Loucy (cell line): ENCODE results near the gene MCOLN2.

Source experiments
- H2AFZ ChIP-seq: fragments of 200-600 bp; sonication (generic); 2 replicates; pipeline ENCODE4 v1.6.0; 2016; ENCODE audit warnings: antibody characterized with exemption, mild to moderate bottlenecking, low read length, moderate library complexity
- H3F3A ChIP-seq: fragments of 200-600 bp; 2 replicates; pipeline ENCODE4 v1.6.0; 2016; ENCODE audit warnings: antibody characterized with exemption, low read depth, mild to moderate bottlenecking
- H3K27me3 ChIP-seq: fragments of 200-600 bp; sonication (generic); 2 replicates; pipeline ENCODE4 v1.6.1; 2014; ENCODE audit warnings: low read length, mild to moderate bottlenecking; ENCODE audit not compliant: insufficient read depth, poor library complexity, severe bottlenecking
- H3K36me3 ChIP-seq: fragments of 200-600 bp; sonication (generic); 2 replicates; pipeline ENCODE4 v1.6.1; 2016; ENCODE audit warnings: low read length; ENCODE audit not compliant: insufficient read depth
- H3K4me1 ChIP-seq: fragments of 200-600 bp; sonication (generic); 2 replicates; pipeline ENCODE4 v1.5.1; 2014; ENCODE audit warnings: low read length, mild to moderate bottlenecking; ENCODE audit not compliant: insufficient read depth, poor library complexity, severe bottlenecking
- H3K4me2 ChIP-seq: fragments of 200-600 bp; sonication (generic); 2 replicates; pipeline ENCODE4 v1.6.0; 2014; ENCODE audit warnings: antibody characterized with exemption, low read length, low read depth, mild to moderate bottlenecking; ENCODE audit not compliant: poor library complexity, severe bottlenecking
- H3K4me3 ChIP-seq: fragments of 200-600 bp; sonication (generic); 2 replicates; pipeline ENCODE4 v1.5.1; 2014; ENCODE audit warnings: low read length, mild to moderate bottlenecking, mixed read lengths; ENCODE audit not compliant: poor library complexity, severe bottlenecking
- H3K79me2 ChIP-seq: fragments of 200-600 bp; sonication (generic); 2 replicates; pipeline ENCODE4 v1.6.1; 2014; ENCODE audit warnings: low read length; ENCODE audit not compliant: insufficient read depth
- H3K9ac ChIP-seq: fragments of 200-600 bp; sonication (generic); 2 replicates; pipeline ENCODE4 v1.6.0; 2014; ENCODE audit warnings: mild to moderate bottlenecking, low read depth, low read length, moderate library complexity; ENCODE audit not compliant: poor library complexity, severe bottlenecking
- H3K9me2 ChIP-seq: fragments of 200-600 bp; sonication (generic); replicated peaks from 2 replicates; pipeline ENCODE4 v1.6.1; 2016; ENCODE audit warnings: low read depth, low read length, mixed read lengths
- H3K9me3 ChIP-seq: fragments of 200-600 bp; sonication (generic); 2 replicates; pipeline ENCODE4 v1.6.1; 2014; ENCODE audit warnings: mild to moderate bottlenecking, antibody characterized with exemption, low read length, low read depth; ENCODE audit not compliant: insufficient read depth
- H4K20me1 ChIP-seq: fragments of 200-600 bp; sonication (generic); 2 replicates; pipeline ENCODE4 v1.6.0; 2014; ENCODE audit warnings: antibody characterized with exemption, low read length, mild to moderate bottlenecking; ENCODE audit not compliant: insufficient read depth, poor library complexity, severe bottlenecking
- EZH2phosphoT487 ChIP-seq: fragments of 200-600 bp; IDR thresholded peaks from 2 replicates; pipeline ENCODE4 v1.6.1; 2018; ENCODE audit warnings: antibody characterized with exemption, mild to moderate bottlenecking, moderate library complexity, borderline replicate concordance
- TF ChIP-seq, protein P1 (sequence below): fragments of 200-600 bp; sonication (generic); conservative IDR thresholded peaks from 2 replicates; pipeline ENCODE4 v1.5.1; 2014; ENCODE audit warnings: mild to moderate bottlenecking, antibody characterized with exemption, low read length

The MCOLN2 gene

DNA sequence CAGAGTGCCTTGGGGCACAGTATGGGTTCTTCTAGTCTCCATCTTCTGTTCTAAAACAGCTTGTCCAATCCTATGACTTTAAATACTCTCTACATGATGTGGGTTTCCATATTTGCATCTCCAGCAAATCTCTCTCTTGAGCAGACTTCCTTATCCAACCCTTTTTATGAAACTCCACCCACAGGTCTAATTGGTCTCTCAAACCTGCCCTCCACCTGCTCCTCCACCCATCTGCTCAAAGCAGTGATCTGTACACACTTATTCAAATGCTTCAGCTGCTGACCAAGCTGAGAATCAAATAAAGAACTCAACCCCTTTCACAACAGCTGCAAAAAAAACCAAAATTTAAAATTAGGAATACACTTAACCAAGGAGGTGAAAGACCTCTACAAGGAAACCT, 11.5 kb downstream of the MCOLN2 start:
- Histone ChIP-seq H3K9ac (no peak overlapping the region), H3K36me3 (no peaks in the 10 kb centered on the region), H3K4me3 (no peak overlapping the region), H3F3A (no peaks in the 10 kb centered on the region), H2AFZ (no peak overlapping the region), H3K9me2 (no peaks in the 10 kb centered on the region), H3K4me1 (peaks cover 9% of the 10 kb centered on the region), H4K20me1 (no peaks in the 10 kb centered on the region), H3K9me3 (no peaks in the 10 kb centered on the region), H3K4me2 (no peak overlapping the region), H3K79me2 (no peaks in the 10 kb centered on the region), H3K27me3 (no peaks in the 10 kb centered on the region)
- no peak for TF ChIP-seq EZH2phosphoT487
- TF ChIP-seq, protein P1, sequence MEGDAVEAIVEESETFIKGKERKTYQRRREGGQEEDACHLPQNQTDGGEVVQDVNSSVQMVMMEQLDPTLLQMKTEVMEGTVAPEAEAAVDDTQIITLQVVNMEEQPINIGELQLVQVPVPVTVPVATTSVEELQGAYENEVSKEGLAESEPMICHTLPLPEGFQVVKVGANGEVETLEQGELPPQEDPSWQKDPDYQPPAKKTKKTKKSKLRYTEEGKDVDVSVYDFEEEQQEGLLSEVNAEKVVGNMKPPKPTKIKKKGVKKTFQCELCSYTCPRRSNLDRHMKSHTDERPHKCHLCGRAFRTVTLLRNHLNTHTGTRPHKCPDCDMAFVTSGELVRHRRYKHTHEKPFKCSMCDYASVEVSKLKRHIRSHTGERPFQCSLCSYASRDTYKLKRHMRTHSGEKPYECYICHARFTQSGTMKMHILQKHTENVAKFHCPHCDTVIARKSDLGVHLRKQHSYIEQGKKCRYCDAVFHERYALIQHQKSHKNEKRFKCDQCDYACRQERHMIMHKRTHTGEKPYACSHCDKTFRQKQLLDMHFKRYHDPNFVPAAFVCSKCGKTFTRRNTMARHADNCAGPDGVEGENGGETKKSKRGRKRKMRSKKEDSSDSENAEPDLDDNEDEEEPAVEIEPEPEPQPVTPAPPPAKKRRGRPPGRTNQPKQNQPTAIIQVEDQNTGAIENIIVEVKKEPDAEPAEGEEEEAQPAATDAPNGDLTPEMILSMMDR: no peak

DNA sequence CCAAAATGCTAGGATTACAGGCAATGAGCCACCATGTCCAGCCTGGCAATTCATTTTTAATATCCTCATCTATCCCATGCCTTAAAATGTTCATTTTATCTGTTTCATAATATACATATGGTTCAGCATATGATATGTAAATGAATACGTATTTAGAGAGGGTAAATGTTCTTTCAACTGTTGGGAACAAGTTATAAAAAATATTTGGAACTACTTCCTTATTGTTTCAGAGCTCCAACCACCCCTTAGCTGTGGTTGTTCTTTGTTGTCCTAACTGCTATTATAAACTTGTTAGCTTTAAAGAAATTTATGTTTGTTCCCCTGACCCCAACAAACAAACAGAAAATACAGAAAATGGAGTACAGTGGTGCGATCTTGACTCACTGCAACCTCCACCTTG, 14.5 kb downstream of the MCOLN2 start:
- Histone ChIP-seq H3K4me1 (no peaks in the 10 kb centered on the region), H2AFZ (no peak overlapping the region), H3K9me3 (no peaks in the 10 kb centered on the region), H3K36me3 (no peaks in the 10 kb centered on the region), H3F3A (no peaks in the 10 kb centered on the region), H4K20me1 (no peaks in the 10 kb centered on the region), H3K4me3 (no peak overlapping the region), H3K4me2 (no peak overlapping the region), H3K9me2 (no peaks in the 10 kb centered on the region), H3K27me3 (no peaks in the 10 kb centered on the region), H3K9ac (no peak overlapping the region), H3K79me2 (no peaks in the 10 kb centered on the region)
- TF ChIP-seq, protein P1: no peak
- TF ChIP-seq EZH2phosphoT487: no peak

DNA sequence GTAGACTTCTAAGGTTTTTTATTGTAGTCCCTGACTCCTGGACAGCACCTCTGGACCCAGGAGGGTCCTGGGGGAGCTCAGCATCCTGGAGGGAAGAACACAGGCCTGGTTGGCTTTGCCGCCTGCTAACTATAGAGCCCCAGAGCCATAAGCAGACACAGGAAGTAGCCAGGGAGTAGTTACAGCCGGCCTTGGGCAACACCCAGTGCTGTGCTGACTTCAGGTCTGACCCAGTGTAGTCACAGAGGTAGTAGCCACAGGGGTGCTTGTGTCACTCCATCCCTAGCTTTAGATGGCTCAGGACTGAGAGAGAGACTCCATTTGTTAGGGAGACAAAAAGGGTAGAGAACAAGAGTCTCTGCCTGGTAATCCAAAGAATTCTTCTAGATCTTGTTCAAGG, 21.9 kb downstream of the MCOLN2 start:
- Histone ChIP-seq H3F3A (no peaks in the 10 kb centered on the region), H3K9ac (no peak overlapping the region), H3K79me2 (no peaks in the 10 kb centered on the region), H3K4me1 (no peaks in the 10 kb centered on the region), H4K20me1 (no peaks in the 10 kb centered on the region), H3K27me3 (no peaks in the 10 kb centered on the region), H3K4me3 (no peak overlapping the region), H3K4me2 (no peak overlapping the region), H3K9me2 (no peaks in the 10 kb centered on the region), H3K36me3 (no peaks in the 10 kb centered on the region), H3K9me3 (no peaks in the 10 kb centered on the region), H2AFZ (no peak overlapping the region)
- TF ChIP-seq, protein P1: no peak
- no peak for TF ChIP-seq EZH2phosphoT487
